Measurements from ENCODE around the gene FURIN.

The FURIN gene

DNA sequence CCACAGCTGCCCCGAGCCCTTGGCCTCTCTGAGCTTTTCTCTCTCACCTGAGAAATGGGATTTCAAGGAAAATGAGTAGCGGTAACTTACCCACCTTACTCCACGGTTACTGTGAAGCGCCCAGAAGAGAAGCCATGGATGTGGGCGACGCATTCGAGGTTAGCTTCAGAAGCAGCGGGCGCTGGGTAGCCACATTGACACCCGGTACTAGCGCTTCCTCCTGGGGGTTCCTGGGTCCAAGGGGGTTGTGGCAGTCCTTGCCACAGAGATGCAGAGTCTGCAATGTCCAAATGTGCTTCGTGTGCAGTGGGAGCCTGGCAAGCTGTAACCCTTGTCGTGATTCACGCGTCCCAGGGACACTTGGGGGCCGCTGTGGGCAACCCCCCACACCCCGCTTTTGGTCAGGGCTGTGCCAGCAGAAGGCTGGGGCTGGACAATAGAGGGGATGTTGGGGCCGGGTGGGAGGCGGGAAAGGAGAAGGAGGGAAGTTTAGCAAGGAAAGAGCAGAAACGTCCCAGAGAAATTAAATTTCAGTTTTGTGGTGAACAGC is 41.4 kb upstream of the FURIN start:
- Histone ChIP-seq H4K20me1 (no peaks in the 10 kb centered on the region), H3K27ac (no peak overlapping the region; a peak in 3 of 22 replicates), H3K4me2 (peak overlapping the region in 8 of 11 experiments; percentile 2 to 97 (median 16); a peak in 9 of 22 replicates), H3K9ac (peak overlapping the region in 1 of 11 experiments; percentile 1; a peak in 1 of 22 replicates), H3K9me3 (replicated peaks in 1 of 11) (peaks cover 0 to 13% (median 7%) of the 10 kb centered on the region in 11 experiments; a peak in 8 of 22 replicates), H3K4me1 (peaks cover 41 to 81% (median 62%) of the 10 kb centered on the region in 10 experiments), H3K27me3 (no peaks in the 10 kb centered on the region), H3K36me3 (no peaks in the 10 kb centered on the region), H3K4me3 (no peak overlapping the region)
- no peak for TF ChIP-seq Cebpa-rat (IDR thresholded peaks at IDR 0.05)

GRCh38 chr15:90828111-90828510 is 40.3 kb upstream of the FURIN start:
- peak overlapping the region in 4 of 11 experiments; percentile 29 to 88 (median 86); a peak in 5 of 22 replicates for H3K27ac ChIP-seq
- no peaks in the 10 kb centered on the region for H4K20me1 ChIP-seq
- 0 out of 22 replicates have a peak overlapping the region, but pooled peaks of 1 of the 11 experiments have one; percentile 19 for H3K9ac ChIP-seq
- peaks cover 0 to 13% (median 7%) of the 10 kb centered on the region in 11 experiments; a peak in 8 of 22 replicates for H3K9me3 ChIP-seq (replicated peaks in 1 of 11)
- no peaks in the 10 kb centered on the region for H3K36me3 ChIP-seq
- no peaks in the 10 kb centered on the region for H3K27me3 ChIP-seq
- no peak for TF ChIP-seq Cebpa-rat (IDR thresholded peaks at IDR 0.05)
- peaks cover 41 to 83% (median 60%) of the 10 kb centered on the region in 10 experiments for H3K4me1 ChIP-seq
- peak overlapping the region; percentile 50 to 97 (median 85) for H3K4me2 ChIP-seq
- H3K4me3 ChIP-seq, result no peak overlapping the region

GRCh38 chr15:90829126-90829525 is 39.3 kb upstream of the FURIN start:
- TF ChIP-seq Cebpa-rat (IDR thresholded peaks at IDR 0.05), result no peak
- Histone ChIP-seq H3K27ac (peak overlapping the region in 5 of 11 experiments; percentile 68 to 88 (median 87); a peak in 9 of 22 replicates), H3K4me1 (peaks cover 40 to 83% (median 54%) of the 10 kb centered on the region in 10 experiments), H3K27me3 (no peaks in the 10 kb centered on the region), H3K4me2 (peak overlapping the region; percentile 66 to 97 (median 85)), H3K9ac (peak overlapping the region in 4 of 11 experiments; percentile 76 to 78 (median 78); a peak in 5 of 22 replicates), H3K36me3 (no peaks in the 10 kb centered on the region), H3K4me3 (no peak overlapping the region), H3K9me3 (replicated peaks in 1 of 11) (peaks cover 0 to 13% (median 7%) of the 10 kb centered on the region in 11 experiments; a peak in 8 of 22 replicates), H4K20me1 (no peaks in the 10 kb centered on the region)

DNA sequence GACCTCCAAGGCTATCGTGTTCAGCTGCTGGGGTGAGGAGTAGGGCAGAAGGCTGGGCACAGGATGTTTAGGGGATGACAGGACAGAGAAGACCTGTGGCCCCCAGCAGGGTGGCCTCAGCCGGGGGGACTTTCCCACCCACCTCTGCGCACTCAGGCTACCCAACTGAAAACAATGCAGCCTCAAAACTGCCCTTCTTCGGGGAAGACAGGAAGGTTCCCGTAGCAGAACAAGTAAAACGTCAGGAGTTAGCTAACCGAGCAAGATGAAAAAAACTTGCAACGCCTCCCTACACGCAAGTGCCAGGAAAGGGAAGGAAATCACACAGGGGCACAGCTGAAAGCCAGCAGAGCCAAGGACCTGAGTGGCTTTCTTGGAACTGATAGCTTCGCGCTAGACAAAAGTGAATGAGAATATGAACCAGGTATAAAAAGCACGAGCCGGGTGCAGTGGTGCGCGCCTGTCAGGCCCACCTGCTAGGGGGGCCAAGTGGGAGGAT is 38.4 kb upstream of the FURIN start:
- H3K9me3 ChIP-seq (replicated peaks in 1 of 11), result peaks cover 0 to 13% (median 7%) of the 10 kb centered on the region in 11 experiments; a peak in 8 of 22 replicates
- TF ChIP-seq Cebpa-rat (IDR thresholded peaks at IDR 0.05), result no peak
- no peaks in the 10 kb centered on the region for H3K36me3 ChIP-seq
- peak overlapping the region; percentile 15 to 88 (median 68); a peak in 20 of 22 replicates for H3K27ac ChIP-seq
- peak overlapping the region; percentile 30 to 78 (median 53); a peak in 17 of 22 replicates for H3K9ac ChIP-seq
- peaks cover 38 to 86% (median 53%) of the 10 kb centered on the region in 10 experiments for H3K4me1 ChIP-seq
- H3K4me2 ChIP-seq, result peak overlapping the region; percentile 66 to 97 (median 85)
- no peaks in the 10 kb centered on the region for H4K20me1 ChIP-seq
- H3K4me3 ChIP-seq, result peak overlapping the region in 3 of 10 experiments; percentile 16 to 43 (median 37); a peak in 4 of 20 replicates
- H3K27me3 ChIP-seq, result no peaks in the 10 kb centered on the region

- Histone ChIP-seq H3K27me3 (no peaks in the 10 kb centered on the region), H3K27ac (no peak overlapping the region), H4K20me1 (no peaks in the 10 kb centered on the region), H3K9me3 (replicated peaks in 1 of 11) (no peaks in the 10 kb centered on the region), H3K4me1 (peaks cover 52 to 100% (median 69%) of the 10 kb centered on the region in 10 experiments), H3K4me2 (peak overlapping the region in 1 of 11 experiments; percentile 84; a peak in 1 of 22 replicates), H3K4me3 (no peak overlapping the region), H3K9ac (no peak overlapping the region), H3K36me3 (no peaks in the 10 kb centered on the region)
- no peak for TF ChIP-seq Cebpa-rat (IDR thresholded peaks at IDR 0.05)
These were observed 33.8 kb upstream of the FURIN start for GRCh38 chr15:90834626-90835025.

GRCh38 chr15:90836296-90836871 is 32.0 kb upstream of the FURIN start:
- Histone ChIP-seq H3K4me3 (no peak overlapping the region), H3K4me2 (peak overlapping the region; percentile 83 to 98 (median 90)), H3K9ac (peak overlapping the region in 5 of 11 experiments; percentile 2 to 29 (median 11); a peak in 6 of 22 replicates)

DNA sequence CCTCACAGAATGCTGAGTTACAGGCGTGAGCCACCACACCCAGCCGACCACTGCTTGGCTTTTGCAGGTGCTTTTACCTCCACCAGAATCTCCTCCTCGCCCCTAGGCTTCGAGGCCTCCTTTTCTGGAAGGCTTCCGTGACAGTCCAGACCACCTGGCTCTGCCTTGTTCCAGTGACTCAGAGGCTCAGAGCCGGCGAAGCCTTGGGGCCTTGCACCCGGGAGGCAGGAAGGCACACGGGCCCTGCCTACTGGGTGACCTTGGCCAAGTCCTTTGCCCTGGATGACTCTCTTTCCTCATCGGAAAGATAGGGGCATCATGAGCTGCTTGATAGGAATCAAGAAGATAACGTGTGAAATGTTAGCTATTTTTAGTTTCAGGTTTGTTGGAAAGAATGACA is 31.3 kb upstream of the FURIN start:
- Histone ChIP-seq H3K4me1 (peaks cover 52 to 91% (median 62%) of the 10 kb centered on the region in 10 experiments), H3K9me3 (replicated peaks in 1 of 11) (no peaks in the 10 kb centered on the region), H3K27me3 (no peaks in the 10 kb centered on the region), H3K27ac (peak overlapping the region in 5 of 11 experiments; percentile 4 to 62 (median 38); a peak in 6 of 22 replicates), H4K20me1 (no peaks in the 10 kb centered on the region), H3K4me3 (no peak overlapping the region), H3K36me3 (no peaks in the 10 kb centered on the region), H3K4me2 (peak overlapping the region; percentile 83 to 98 (median 90)), H3K9ac (0 out of 22 replicates have a peak overlapping the region, but pooled peaks of 1 of the 11 experiments have one; percentile 2)
- no peak for TF ChIP-seq Cebpa-rat (IDR thresholded peaks at IDR 0.05)

More at GRCh38 chr15:90836296-90836871, 32.0 kb upstream of the FURIN start:
- Histone ChIP-seq H3K4me1 (peaks cover 52 to 98% (median 67%) of the 10 kb centered on the region in 10 experiments), H3K27ac (peak overlapping the region in 7 of 11 experiments; percentile 30 to 62 (median 38); a peak in 8 of 22 replicates), H3K9me3 (replicated peaks in 1 of 11) (no peaks in the 10 kb centered on the region), H3K36me3 (no peaks in the 10 kb centered on the region), H3K27me3 (no peaks in the 10 kb centered on the region), H4K20me1 (no peaks in the 10 kb centered on the region)
- no peak for TF ChIP-seq Cebpa-rat (IDR thresholded peaks at IDR 0.05)

GRCh38 chr15:90838139-90838538 is 30.2 kb upstream of the FURIN start:
- Histone ChIP-seq H3K9me3 (replicated peaks in 1 of 11) (no peaks in the 10 kb centered on the region), H3K9ac (peak overlapping the region in 8 of 11 experiments; percentile 4 to 48 (median 29); a peak in 7 of 22 replicates), H3K27ac (peak overlapping the region in 4 of 11 experiments; percentile 8 to 38 (median 16); a peak in 7 of 22 replicates), H4K20me1 (no peaks in the 10 kb centered on the region), H3K36me3 (no peaks in the 10 kb centered on the region; a peak in 1 of 22 replicates), H3K4me1 (peaks cover 52 to 84% (median 61%) of the 10 kb centered on the region in 10 experiments), H3K4me2 (peak overlapping the region; percentile 83 to 98 (median 90)), H3K4me3 (no peak overlapping the region; a peak in 1 of 20 replicates), H3K27me3 (no peaks in the 10 kb centered on the region)
- TF ChIP-seq Cebpa-rat (IDR thresholded peaks at IDR 0.05), result no peak
